HFF-Myc (cell line): ENCODE results near the gene GRIFIN.

Experiments
- DNase-seq: peaks from one replicate; pipeline ENCODE4 v3.0.0-alpha.2; 2011; ENCODE audit warnings: low read depth; ENCODE audit errors: extremely low read depth
- H3K4me3 ChIP-seq: replicated peaks from 2 replicates; pipeline ENCODE4 v1.5.1; 2011; ENCODE audit warnings: low read depth, mild to moderate bottlenecking, control low read depth, low read length
- CTCF ChIP-seq: IDR thresholded peaks from 2 replicates; pipeline ENCODE4 v1.5.1; 2012; ENCODE audit warnings: mild to moderate bottlenecking, low read depth, low read length, control low read depth; ENCODE audit errors: missing control alignments

The GRIFIN gene

GRCh38 chr7:2478800-2479199 lies 2.6 kb upstream of the GRIFIN start:
- no peak for TF ChIP-seq CTCF
- H3K4me3 ChIP-seq = no peak overlapping the region
- no peak for DNase-seq

GRCh38 chr7:2478399-2478785 lies 2.2 kb upstream of the GRIFIN start:
- DNase-seq = no peak
- TF ChIP-seq CTCF = no peak
- no peak overlapping the region for H3K4me3 ChIP-seq

- H3K4me3 ChIP-seq = no peak overlapping the region
- TF ChIP-seq CTCF = peak; percentile 82
- no peak for DNase-seq
Observed at GRCh38 chr7:2477447-2478398, 1.5 kb upstream of the GRIFIN start.

GRCh38 chr7:2476776-2477446 lies 713 bp upstream of the GRIFIN start:
- no peak for DNase-seq
- TF ChIP-seq CTCF = no peak
- H3K4me3 ChIP-seq = no peak overlapping the region

GRCh38 chr7:2475678-2476015 lies 551 bp downstream of the GRIFIN start:
- H3K4me3 ChIP-seq = no peak overlapping the region
- TF ChIP-seq CTCF = no peak

GRCh38 chr7:2474813-2475677 lies 1.2 kb downstream of the GRIFIN start:
- H3K4me3 ChIP-seq = no peak overlapping the region
- DNase-seq = no peak
- TF ChIP-seq CTCF = no peak

More at GRCh38 chr7:2475678-2476015, 551 bp downstream of the GRIFIN start:
- DNase-seq = no peak
